Keratinocyte (primary cell): ENCODE data around the gene HNRNPA1. TPM values are rescaled to one million over a fixed set of nuclear protein-coding genes. Genes with fewer than 3 reads are reported as not detected.

Experiments used
- DNase-seq: peaks from one replicate; pipeline ENCODE4 v3.0.0-alpha.2; 2011; ENCODE audit warnings: low read depth, missing footprints, low spot score
- FAIRE-seq: peaks from 2 replicates; lab custom pipeline; 2011; peaks lifted over from hg19 to GRCh38; lab: Jason Lieb, UNC
- H2AFZ ChIP-seq: 2 replicates; pipeline ENCODE4 v1.6.0; 2012; ENCODE audit warnings: low read length, control low read depth, inconsistent platforms; ENCODE audit not compliant: control insufficient read depth
- H3K27ac ChIP-seq: 2 replicates; pipeline ENCODE4 v1.5.1; 2011; ENCODE audit warnings: low read length; ENCODE audit not compliant: control insufficient read depth, insufficient read depth
- H3K27me3 ChIP-seq: 3 replicates; pipeline ENCODE4 v1.6.0; 2011; ENCODE audit warnings: low read length; ENCODE audit not compliant: control insufficient read depth, insufficient read depth; ENCODE audit errors: extremely low read depth
- H3K36me3 ChIP-seq, 2 experiments: 2 replicates in 1 of 2; 3 replicates in 1 of 2; pipeline ENCODE4 v1.5.1; 2011; ENCODE audit warnings: low read length in 2 of 2, mild to moderate bottlenecking in 1 of 2; ENCODE audit not compliant: control insufficient read depth in 2 of 2, insufficient read depth in 2 of 2; ENCODE audit errors: extremely low read depth in 1 of 2
- H3K4me1 ChIP-seq: 3 replicates; pipeline ENCODE4 v1.5.1; 2011; ENCODE audit warnings: low read length; ENCODE audit not compliant: control insufficient read depth, insufficient read depth; ENCODE audit errors: extremely low read depth
- H3K4me2 ChIP-seq: 3 replicates; pipeline ENCODE4 v1.6.0; 2011; ENCODE audit warnings: low read depth, low read length; ENCODE audit not compliant: control insufficient read depth, insufficient read depth; ENCODE audit errors: extremely low read depth
- H3K4me3 ChIP-seq, 3 experiments: fragments of 200-600 bp in 1 of 3; sonication (generic) in 1 of 3; 2 replicates in 2 of 3; 3 replicates in 1 of 3; pipeline ENCODE4 v1.5.1; 2011 to 2016; ENCODE audit warnings: low read length in 3 of 3, mild to moderate bottlenecking in 3 of 3, control low read depth in 2 of 3, inconsistent platforms in 1 of 3, low read depth in 1 of 3, mixed read lengths in 1 of 3, mixed run types in 1 of 3, moderate library complexity in 1 of 3; ENCODE audit not compliant: control insufficient read depth in 2 of 3, insufficient read depth in 2 of 3; ENCODE audit errors: extremely low read depth in 1 of 3
- H3K79me2 ChIP-seq: 2 replicates; pipeline ENCODE4 v1.6.0; 2012; ENCODE audit warnings: low read length; ENCODE audit not compliant: control insufficient read depth, insufficient read depth
- H3K9ac ChIP-seq: 3 replicates; pipeline ENCODE4 v1.6.0; 2011; ENCODE audit warnings: low read length; ENCODE audit not compliant: control insufficient read depth, insufficient read depth; ENCODE audit errors: extremely low read depth
- H3K9me1 ChIP-seq: 3 replicates; pipeline ENCODE4 v1.6.0; 2011; ENCODE audit warnings: low read length; ENCODE audit not compliant: control insufficient read depth, insufficient read depth; ENCODE audit errors: extremely low read depth
- H3K9me3 ChIP-seq: 2 replicates; pipeline ENCODE4 v1.5.1; 2012; ENCODE audit warnings: low read depth, low read length; ENCODE audit not compliant: control insufficient read depth
- H4K20me1 ChIP-seq: 3 replicates; pipeline ENCODE4 v1.6.0; 2011; ENCODE audit warnings: low read length; ENCODE audit not compliant: control insufficient read depth, insufficient read depth; ENCODE audit errors: extremely low read depth
- EZH2 ChIP-seq: IDR thresholded peaks from one replicate; pipeline ENCODE4 v1.6.1; 2012; ENCODE audit warnings: inconsistent platforms, mild to moderate bottlenecking, low read length, moderate library complexity
- dilution Hi-C: fragments of 300-500 bp; cut with MboI; formaldehyde crosslinking; loops from one replicate; pipeline ENCODE4 v1.7.0; 2020; ENCODE audit warnings: low sequenced_read_pairs; ENCODE audit not compliant: extremely low pct_ligation_motif_present
- polyA plus RNA-seq, 5 experiments: library from polyadenylated mRNA; depleted of rRNA in 3 of 5; stranded (reverse) in 3 of 5; stranded (forward) in 1 of 5; unstranded in 1 of 5; fragments of >200 nt; gene quantifications; 1 replicate in 1 of 5; 2 replicates in 3 of 5; 3 replicates in 1 of 5; pipeline versions ENCODE4 v1.2.1 to v1.2.3, GENCODE V29; 2011 to 2012; ENCODE audit warnings: missing spikeins in 2 of 5, low read depth in 1 of 5, low replicate concordance in 1 of 5
- TF ChIP-seq, protein P1 (sequence below), 3 experiments: IDR thresholded peaks in 1 of 3; conservative IDR thresholded peaks in 1 of 3; optimal IDR thresholded peaks in 1 of 3; 2 replicates in 2 of 3; 3 replicates in 1 of 3; pipeline versions ENCODE3 to v1.5.1; 2011; ENCODE audit warnings: low read length in 3 of 3, mild to moderate bottlenecking in 3 of 3, moderate library complexity in 2 of 3, control low read depth in 1 of 3, inconsistent platforms in 1 of 3; ENCODE audit not compliant: insufficient read depth in 2 of 3; ENCODE audit errors: extremely low read depth in 1 of 3

The HNRNPA1 gene
- polyA plus RNA-seq, 1 donor (not counting 4 experiments of a cell fraction or from before 2014, with no cell fraction given), result 583 TPM

DNA sequence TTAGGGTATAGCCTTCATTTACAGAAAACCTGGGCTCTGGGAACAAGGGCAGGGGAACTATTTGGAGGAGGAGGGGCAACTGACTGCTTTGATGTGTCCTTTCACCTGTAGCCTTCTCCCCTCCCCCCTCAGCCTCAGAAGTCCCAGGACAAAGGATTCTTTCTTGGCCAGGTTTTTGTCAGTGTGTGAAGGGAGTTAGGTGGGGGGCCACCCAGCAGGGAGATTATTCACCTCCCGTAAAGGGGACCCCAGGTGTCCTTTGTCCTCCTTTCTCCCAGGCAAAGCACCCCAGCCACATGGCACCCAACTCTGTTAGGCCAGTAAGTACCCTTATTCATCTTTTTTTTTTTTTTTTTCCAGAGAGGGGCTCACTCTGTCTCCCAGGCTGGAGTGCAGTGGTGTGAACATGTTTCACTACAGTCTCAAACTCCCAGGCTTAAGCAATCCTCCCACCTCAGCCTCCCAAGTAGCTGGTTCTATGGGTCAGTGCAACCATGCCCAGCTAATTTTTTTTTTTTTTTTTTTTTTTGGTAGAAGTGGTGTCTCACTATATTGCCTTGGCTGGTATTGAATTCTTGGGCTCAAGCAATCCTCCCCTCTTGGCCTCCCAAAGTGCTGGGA is 21.0 kb downstream of the HNRNPA1 start:
- Histone ChIP-seq H3K36me3 (no peaks in the 10 kb centered on the region), H3K27ac (no peak overlapping the region), H3K79me2 (no peaks in the 10 kb centered on the region), H4K20me1 (no peaks in the 10 kb centered on the region), H3K9me3 (no peaks in the 10 kb centered on the region), H3K9ac (no peak overlapping the region), H3K9me1 (no peaks in the 10 kb centered on the region), H3K4me1 (peaks cover 35% of the 10 kb centered on the region), H2AFZ (no peak overlapping the region), H3K4me3 (no peak overlapping the region), H3K27me3 (no peaks in the 10 kb centered on the region), H3K4me2 (peak overlapping the region; percentile 70)
- no peak for TF ChIP-seq EZH2
- TF ChIP-seq, protein P1, sequence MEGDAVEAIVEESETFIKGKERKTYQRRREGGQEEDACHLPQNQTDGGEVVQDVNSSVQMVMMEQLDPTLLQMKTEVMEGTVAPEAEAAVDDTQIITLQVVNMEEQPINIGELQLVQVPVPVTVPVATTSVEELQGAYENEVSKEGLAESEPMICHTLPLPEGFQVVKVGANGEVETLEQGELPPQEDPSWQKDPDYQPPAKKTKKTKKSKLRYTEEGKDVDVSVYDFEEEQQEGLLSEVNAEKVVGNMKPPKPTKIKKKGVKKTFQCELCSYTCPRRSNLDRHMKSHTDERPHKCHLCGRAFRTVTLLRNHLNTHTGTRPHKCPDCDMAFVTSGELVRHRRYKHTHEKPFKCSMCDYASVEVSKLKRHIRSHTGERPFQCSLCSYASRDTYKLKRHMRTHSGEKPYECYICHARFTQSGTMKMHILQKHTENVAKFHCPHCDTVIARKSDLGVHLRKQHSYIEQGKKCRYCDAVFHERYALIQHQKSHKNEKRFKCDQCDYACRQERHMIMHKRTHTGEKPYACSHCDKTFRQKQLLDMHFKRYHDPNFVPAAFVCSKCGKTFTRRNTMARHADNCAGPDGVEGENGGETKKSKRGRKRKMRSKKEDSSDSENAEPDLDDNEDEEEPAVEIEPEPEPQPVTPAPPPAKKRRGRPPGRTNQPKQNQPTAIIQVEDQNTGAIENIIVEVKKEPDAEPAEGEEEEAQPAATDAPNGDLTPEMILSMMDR (optimal IDR thresholded peaks at IDR 0.05 in 1 of 3, IDR thresholded peaks at IDR 0.05 in 1 of 3, conservative IDR thresholded peaks at IDR 0.05 in 1 of 3; ENCODE audit: extremely low read depth in 1 of 3, insufficient read depth in 2 of 3, low read length in 3 of 3), result no peak
- FAIRE-seq (no peak), DNase-seq (no peak)
- dilution Hi-C loops, result no loop called here

DNA sequence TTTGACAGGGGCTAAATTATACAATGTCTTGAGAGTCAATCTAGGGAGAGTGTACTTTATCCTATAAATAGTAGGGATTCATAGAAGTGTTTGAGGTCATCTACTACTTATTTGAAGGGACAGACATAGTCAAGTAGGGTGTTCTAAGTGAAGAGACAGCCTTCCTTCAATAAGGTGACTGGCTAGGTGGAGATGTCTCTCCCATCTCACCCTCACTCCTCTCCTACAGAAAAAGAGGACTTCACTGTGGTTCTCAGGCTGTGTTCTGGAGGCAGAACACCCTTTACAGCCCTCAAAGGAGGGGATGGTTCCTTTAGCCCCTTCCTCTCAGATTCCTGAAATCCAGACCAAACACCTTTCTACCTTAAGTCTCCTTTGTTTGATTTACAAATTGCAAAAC is 23.1 kb downstream of the HNRNPA1 start:
- Histone ChIP-seq H3K9me1 (no peaks in the 10 kb centered on the region), H3K27ac (no peak overlapping the region), H3K9me3 (no peaks in the 10 kb centered on the region), H3K79me2 (no peaks in the 10 kb centered on the region), H4K20me1 (no peaks in the 10 kb centered on the region), H3K9ac (no peak overlapping the region), H2AFZ (no peak overlapping the region), H3K4me3 (no peak overlapping the region), H3K4me2 (no peak overlapping the region), H3K36me3 (no peaks in the 10 kb centered on the region), H3K27me3 (no peaks in the 10 kb centered on the region), H3K4me1 (peaks cover 35% of the 10 kb centered on the region)
- dilution Hi-C loops, result no loop called here
- no peak for FAIRE-seq
- no peak for DNase-seq
- no peak for TF ChIP-seq EZH2
